ENCODE measurements around the gene AASDH. TPM values are rescaled to one million over a fixed set of nuclear protein-coding genes. Genes with fewer than 3 reads are reported as not detected.

AASDH gene
- total RNA-seq, 1 donor from 2014 or later: 10.4 TPM

Other genes starting within 250 kb of the AASDH start
- 13.9 and 15.5 TPM in 2 replicates for gene PPAT, start 48.1 kb upstream of the AASDH start, total RNA-seq
- gene PAICS, start 48.8 kb upstream of the AASDH start, total RNA-seq: 74.0 and 88.5 TPM in 2 replicates
- gene SRP72, start 80.1 kb upstream of the AASDH start, total RNA-seq: 75.5 and 76.9 TPM in 2 replicates
- gene ARL9, start 118.3 kb upstream of the AASDH start, total RNA-seq: 0.29 and 0.68 TPM in 2 replicates

Data from kidney epithelial cell (primary cell).